ENCODE measurements around the gene ALPP. TPM values are rescaled to one million over a fixed set of nuclear protein-coding genes. Genes with fewer than 3 reads are reported as not detected.
"Not testable (repeated sequence)": the region's sequence is repeated elsewhere in the genome, so short reads cannot be mapped to it uniquely, and the experiment has no call there.

Gene ALPP
- total and polyA plus RNA-seq, 9 donors: 0.09 to 0.30 TPM; not detected in 7

- no peak for DNase-seq
- Histone ChIP-seq H3K4me1 (ENCODE audit: control insufficient read depth, insufficient read depth, low read length) (no peaks in the 10 kb centered on the region), H3K36me3 (ENCODE audit: control insufficient read depth, insufficient read depth, low read length) (no peaks in the 10 kb centered on the region), H3K27ac (ENCODE audit: low read length) (no peak overlapping the region), H3K27me3 (ENCODE audit: control insufficient read depth, insufficient read depth, low read length) (peaks cover 2% of the 10 kb centered on the region), H3K9me3 (replicated peaks; ENCODE audit: control insufficient read depth, low read depth, low read length) (no peaks in the 10 kb centered on the region), H3K4me3 (ENCODE audit: low read length) (no peak overlapping the region)
- 91% methylated on average over 9 of the region's 18 CpGs for WGBS (ENCODE audit: insufficient coverage)
Measured at GRCh38 chr2:232372231-232373208, 6.0 kb upstream of the ALPP start.

GRCh38 chr2:232374356-232374755 is 4.2 kb upstream of the ALPP start:
- Histone ChIP-seq H3K27me3 (ENCODE audit: control insufficient read depth, insufficient read depth, low read length) (peaks cover 5% of the 10 kb centered on the region), H3K4me3 (ENCODE audit: low read length) (no peak overlapping the region), H3K4me1 (ENCODE audit: control insufficient read depth, insufficient read depth, low read length) (no peaks in the 10 kb centered on the region), H3K9me3 (replicated peaks; ENCODE audit: control insufficient read depth, low read depth, low read length) (no peaks in the 10 kb centered on the region), H3K36me3 (ENCODE audit: control insufficient read depth, insufficient read depth, low read length) (no peaks in the 10 kb centered on the region), H3K27ac (ENCODE audit: low read length) (no peak overlapping the region)
- no peak for DNase-seq
- 83% methylated on average over 1 of the region's 1 CpG for WGBS (ENCODE audit: insufficient coverage)

- H3K4me1 ChIP-seq (ENCODE audit: control insufficient read depth, insufficient read depth, low read length): no peaks in the 10 kb centered on the region
- no peaks in the 10 kb centered on the region for H3K9me3 ChIP-seq (replicated peaks; ENCODE audit: control insufficient read depth, low read depth, low read length)
- H3K36me3 ChIP-seq (ENCODE audit: control insufficient read depth, insufficient read depth, low read length): no peaks in the 10 kb centered on the region
- H3K27me3 ChIP-seq (ENCODE audit: control insufficient read depth, insufficient read depth, low read length): peaks cover 5% of the 10 kb centered on the region
- DNase-seq: no peak
- H3K27ac ChIP-seq (ENCODE audit: low read length): no peak overlapping the region
- 48% methylated on average over 12 of the region's 12 CpGs for WGBS (ENCODE audit: insufficient coverage)
- no peak overlapping the region for H3K4me3 ChIP-seq (ENCODE audit: low read length)
Measured at GRCh38 chr2:232375164-232375563, 3.4 kb upstream of the ALPP start.

GRCh38 chr2:232376260-232376659 is 2.3 kb upstream of the ALPP start:
- peaks cover 7% of the 10 kb centered on the region for H3K27me3 ChIP-seq (ENCODE audit: control insufficient read depth, insufficient read depth, low read length)
- H3K27ac ChIP-seq (ENCODE audit: low read length): no peak overlapping the region
- no peaks in the 10 kb centered on the region for H3K9me3 ChIP-seq (replicated peaks; ENCODE audit: control insufficient read depth, low read depth, low read length)
- no peaks in the 10 kb centered on the region for H3K36me3 ChIP-seq (ENCODE audit: control insufficient read depth, insufficient read depth, low read length)
- no peak for DNase-seq
- H3K4me3 ChIP-seq (ENCODE audit: low read length): no peak overlapping the region
- WGBS (ENCODE audit: insufficient coverage): 74% methylated on average over 4 of the region's 4 CpGs
- no peaks in the 10 kb centered on the region for H3K4me1 ChIP-seq (ENCODE audit: control insufficient read depth, insufficient read depth, low read length)

GRCh38 chr2:232376713-232377112 is 1.8 kb upstream of the ALPP start:
- H3K27me3 ChIP-seq (ENCODE audit: control insufficient read depth, insufficient read depth, low read length): peaks cover 11% of the 10 kb centered on the region
- WGBS (ENCODE audit: insufficient coverage): 85% methylated on average over 7 of the region's 7 CpGs

GRCh38 chr2:232377319-232377718 is 1.2 kb upstream of the ALPP start:
- no peak overlapping the region for H3K27ac ChIP-seq (ENCODE audit: low read length)
- H3K9me3 ChIP-seq (replicated peaks; ENCODE audit: control insufficient read depth, low read depth, low read length): no peaks in the 10 kb centered on the region
- H3K36me3 ChIP-seq (ENCODE audit: control insufficient read depth, insufficient read depth, low read length): no peaks in the 10 kb centered on the region
- H3K4me3 ChIP-seq (ENCODE audit: low read length): no peak overlapping the region
- no peaks in the 10 kb centered on the region for H3K4me1 ChIP-seq (ENCODE audit: control insufficient read depth, insufficient read depth, low read length)
- 71% methylated on average over 2 of the region's 7 CpGs for WGBS (ENCODE audit: insufficient coverage)
- DNase-seq: no peak
- H3K27me3 ChIP-seq (ENCODE audit: control insufficient read depth, insufficient read depth, low read length): peaks cover 17% of the 10 kb centered on the region

More at GRCh38 chr2:232376713-232377112, 1.8 kb upstream of the ALPP start:
- H3K27ac ChIP-seq (ENCODE audit: low read length): no peak overlapping the region
- DNase-seq: no peak
- H3K4me1 ChIP-seq (ENCODE audit: control insufficient read depth, insufficient read depth, low read length): no peaks in the 10 kb centered on the region
- H3K36me3 ChIP-seq (ENCODE audit: control insufficient read depth, insufficient read depth, low read length): no peaks in the 10 kb centered on the region
- H3K4me3 ChIP-seq (ENCODE audit: low read length): no peak overlapping the region
- no peaks in the 10 kb centered on the region for H3K9me3 ChIP-seq (replicated peaks; ENCODE audit: control insufficient read depth, low read depth, low read length)

- Histone ChIP-seq H3K27ac (ENCODE audit: low read length) (no peak overlapping the region), H3K4me3 (ENCODE audit: low read length) (no peak overlapping the region), H3K36me3 (ENCODE audit: control insufficient read depth, insufficient read depth, low read length) (no peaks in the 10 kb centered on the region), H3K9me3 (replicated peaks; ENCODE audit: control insufficient read depth, low read depth, low read length) (no peaks in the 10 kb centered on the region), H3K27me3 (ENCODE audit: control insufficient read depth, insufficient read depth, low read length) (peaks cover 24% of the 10 kb centered on the region), H3K4me1 (ENCODE audit: control insufficient read depth, insufficient read depth, low read length) (no peaks in the 10 kb centered on the region)
- 68% methylated on average over 11 of the region's 17 CpGs for WGBS (ENCODE audit: insufficient coverage)
- DNase-seq: no peak
Measured at GRCh38 chr2:232377841-232378734, 463 bp upstream of the ALPP start.

- WGBS (ENCODE audit: insufficient coverage): 81% methylated on average over 24 of the region's 41 CpGs
- not testable (repeated sequence) for H3K36me3 ChIP-seq (ENCODE audit: control insufficient read depth, insufficient read depth, low read length); H3K4me3 ChIP-seq (ENCODE audit: low read length); H3K9me3 ChIP-seq (replicated peaks; ENCODE audit: control insufficient read depth, low read depth, low read length); DNase-seq; H3K27ac ChIP-seq (ENCODE audit: low read length); H3K4me1 ChIP-seq (ENCODE audit: control insufficient read depth, insufficient read depth, low read length)
- peaks cover 41% of the 10 kb centered on the region for H3K27me3 ChIP-seq (ENCODE audit: control insufficient read depth, insufficient read depth, low read length)
Measured at GRCh38 chr2:232379610-232380590, 1.3 kb downstream of the ALPP start.

GRCh38 chr2:232381204-232382031 is 2.9 kb downstream of the ALPP start:
- WGBS (ENCODE audit: insufficient coverage): 16% methylated on average over 32 of the region's 59 CpGs
- not testable (repeated sequence) for H3K27ac ChIP-seq (ENCODE audit: low read length)

More at GRCh38 chr2:232381204-232382031, 2.9 kb downstream of the ALPP start:
- peaks cover 53% of the 10 kb centered on the region for H3K27me3 ChIP-seq (ENCODE audit: control insufficient read depth, insufficient read depth, low read length)
- not testable (repeated sequence) for H3K9me3 ChIP-seq (replicated peaks; ENCODE audit: control insufficient read depth, low read depth, low read length); DNase-seq; H3K36me3 ChIP-seq (ENCODE audit: control insufficient read depth, insufficient read depth, low read length); H3K4me1 ChIP-seq (ENCODE audit: control insufficient read depth, insufficient read depth, low read length); H3K4me3 ChIP-seq (ENCODE audit: low read length)
